Measurements from ENCODE around the gene JMJD7. TPM values are rescaled to one million over a fixed set of nuclear protein-coding genes. Genes with fewer than 3 reads are reported as not detected.
A peak's percentile ranks its signal among the peaks of the same experiment; 100 is the strongest.

The JMJD7 gene
- total and polyA plus RNA-seq, 10 donors: 3.2 to 20.1 (median 10.7) TPM

- no peak overlapping the region for H3K27ac ChIP-seq
- H3K4me3 ChIP-seq: no peak overlapping the region
- TF ChIP-seq CTCF (IDR thresholded peaks at IDR 0.05 in 8 of 11, conservative IDR thresholded peaks at IDR 0.05 in 3 of 11): no peak
- TF ChIP-seq POLR2AphosphoS5 (IDR thresholded peaks at IDR 0.05): peak in 1 of 3 donors; percentile 25
- TF ChIP-seq POLR2A (IDR thresholded peaks at IDR 0.05): no peak
- peaks cover 12 to 70% (median 43%) of the 10 kb centered on the region in 6 donors for H3K4me1 ChIP-seq
- intact Hi-C loops (cut with DNase I; ENCODE audit: low total_unique reads): no loop called here
- 84 to 98% (median 90%) methylated on average over 8 to 10 of the region's 10 CpGs for WGBS, 5 donors
- H3K36me3 ChIP-seq: peaks cover 0 to 65% (median 5%) of the 10 kb centered on the region in 6 donors
- no peaks in the 10 kb centered on the region for H3K27me3 ChIP-seq (replicated peaks in 1 of 7)
- DNase-seq: no peak
- no peaks in the 10 kb centered on the region for H3K9me3 ChIP-seq
Measured at GRCh38 chr15:41832208-41832607, 4.3 kb downstream of the JMJD7 start.

GRCh38 chr15:41832875-41833274 is 5.0 kb downstream of the JMJD7 start:
- Histone ChIP-seq H3K27me3 (replicated peaks in 1 of 7) (no peaks in the 10 kb centered on the region), H3K9me3 (no peaks in the 10 kb centered on the region), H3K4me1 (peaks cover 10 to 64% (median 39%) of the 10 kb centered on the region in 6 donors), H3K36me3 (peaks cover 0 to 71% (median 8%) of the 10 kb centered on the region in 6 donors), H3K27ac (no peak overlapping the region), H3K4me3 (no peak overlapping the region)
- intact Hi-C loops (cut with DNase I; ENCODE audit: low total_unique reads): no loop called here
- 44 to 75% (median 53%) methylated on average over 3 of the region's 3 CpGs for WGBS, 5 donors
- TF ChIP-seq POLR2AphosphoS5 (IDR thresholded peaks at IDR 0.05): no peak
- TF ChIP-seq POLR2A (IDR thresholded peaks at IDR 0.05): no peak
- TF ChIP-seq CTCF (IDR thresholded peaks at IDR 0.05 in 8 of 11, conservative IDR thresholded peaks at IDR 0.05 in 3 of 11): no peak
- no peak for DNase-seq

- WGBS, 5 donors: 69 to 92% (median 79%) methylated on average over 3 of the region's 3 CpGs
- intact Hi-C loops (cut with DNase I; ENCODE audit: low total_unique reads): no loop called here
- TF ChIP-seq POLR2A (IDR thresholded peaks at IDR 0.05): no peak
- TF ChIP-seq POLR2AphosphoS5 (IDR thresholded peaks at IDR 0.05): no peak
- TF ChIP-seq CTCF (IDR thresholded peaks at IDR 0.05 in 8 of 11, conservative IDR thresholded peaks at IDR 0.05 in 3 of 11): no peak
- Histone ChIP-seq H3K4me1 (peaks cover 3 to 54% (median 30%) of the 10 kb centered on the region in 6 donors), H3K4me3 (no peak overlapping the region), H3K27me3 (replicated peaks in 1 of 7) (no peaks in the 10 kb centered on the region), H3K9me3 (no peaks in the 10 kb centered on the region), H3K36me3 (peaks cover 0 to 82% (median 12%) of the 10 kb centered on the region in 6 donors), H3K27ac (no peak overlapping the region)
- DNase-seq: no peak
Measured at GRCh38 chr15:41834096-41834495, 6.2 kb downstream of the JMJD7 start.

- TF ChIP-seq POLR2AphosphoS5 (IDR thresholded peaks at IDR 0.05) (no peak), POLR2A (IDR thresholded peaks at IDR 0.05) (no peak), CTCF (IDR thresholded peaks at IDR 0.05 in 8 of 11, conservative IDR thresholded peaks at IDR 0.05 in 3 of 11) (no peak)
- 45 to 61% (median 52%) methylated on average over 6 of the region's 6 CpGs for WGBS, 5 donors
- H3K27me3 ChIP-seq (replicated peaks in 1 of 7): no peaks in the 10 kb centered on the region
- H3K4me1 ChIP-seq: peaks cover 0 to 34% (median 17%) of the 10 kb centered on the region in 6 donors
- intact Hi-C loops (cut with DNase I; ENCODE audit: low total_unique reads): no loop called here
- no peak overlapping the region for H3K27ac ChIP-seq
- H3K9me3 ChIP-seq: no peaks in the 10 kb centered on the region
- DNase-seq: no peak
- peaks cover 0 to 88% (median 12%) of the 10 kb centered on the region in 6 donors for H3K36me3 ChIP-seq
- H3K4me3 ChIP-seq: no peak overlapping the region
Measured at GRCh38 chr15:41836073-41836472, 8.2 kb downstream of the JMJD7 start.
